K562 (cell line): ENCODE results near the gene AS3MT.

Experiments used
- BRCA1 ChIP-seq, 2 experiments: fragments of 450-650 bp in 1 of 2; sonication (generic) in 1 of 2; formaldehyde crosslinking in 1 of 2; IDR thresholded peaks; 2 replicates each; pipeline versions ENCODE4 v1.5.0 to v1.6.1; 2017 to 2020; ENCODE audit warnings: mild to moderate bottlenecking in 1 of 2, missing genetic modification reagents in 1 of 2
- CHD2 ChIP-seq: IDR thresholded peaks from 2 replicates; pipeline ENCODE4 v1.6.1; 2011; ENCODE audit warnings: low read depth, low read length
- EP300 ChIP-seq: IDR thresholded peaks from 2 replicates; pipeline ENCODE4 v1.6.1; 2012; ENCODE audit warnings: low read length, improper control_type of control experiment
- EP400 ChIP-seq: fragments of 450-650 bp; IDR thresholded peaks from 2 replicates; pipeline ENCODE4 v1.6.1; 2017; ENCODE audit warnings: antibody characterized with exemption, mild to moderate bottlenecking, moderate library complexity
- TAF7 ChIP-seq: fragments of 450-650 bp; IDR thresholded peaks from 2 replicates; pipeline ENCODE4 v1.6.1; 2016; ENCODE audit warnings: missing genetic modification characterization, missing compliant biosample characterization
- TEAD4 ChIP-seq, 2 experiments: sonication (generic) in 1 of 2; formaldehyde crosslinking in 1 of 2; IDR thresholded peaks; 2 replicates each; pipeline versions ENCODE4 v1.6.1 to v1.8.0; 2012 to 2022; ENCODE audit warnings: borderline replicate concordance in 1 of 2, inconsistent platforms in 1 of 2, low read length in 1 of 2, mild to moderate bottlenecking in 1 of 2, missing genetic modification reagents in 1 of 2
- ZNF121 ChIP-seq: sonication (generic); formaldehyde crosslinking; conservative IDR thresholded peaks from 2 replicates; pipeline ENCODE4 v1.8.0; 2022; ENCODE audit warnings: missing genetic modification reagents
- ZNF699 ChIP-seq: fragments of 250-450 bp; sonication (Bioruptor Pico); IDR thresholded peaks from 2 replicates; pipeline ENCODE4 v1.8.0; 2021; ENCODE audit warnings: mild to moderate bottlenecking, moderate library complexity; ENCODE audit not compliant: insufficient replicate concordance
- TF ChIP-seq, protein P1 (sequence below), 3 experiments: IDR thresholded peaks in 2 of 3; conservative IDR thresholded peaks in 1 of 3; 2 replicates each; pipeline ENCODE4 v1.5.1; 2011 to 2012; ENCODE audit warnings: low read length in 3 of 3, mild to moderate bottlenecking in 3 of 3, control low read depth in 2 of 3, improper control_type of control experiment in 1 of 3, inconsistent platforms in 1 of 3, low read depth in 1 of 3, mixed read lengths in 1 of 3, moderate library complexity in 1 of 3; ENCODE audit not compliant: insufficient read depth in 2 of 3
- TF ChIP-seq, protein P2 (sequence below): sonication (generic); formaldehyde crosslinking; IDR thresholded peaks from 2 replicates; pipeline ENCODE4 v1.8.1; 2023; ENCODE audit warnings: mild to moderate bottlenecking, missing genetic modification reagents
- TF ChIP-seq, protein P3 (sequence below), 2 experiments: fragments of 450-650 bp; conservative IDR thresholded peaks; 2 replicates each; pipeline ENCODE4 v1.6.1; 2017; ENCODE audit warnings: mild to moderate bottlenecking in 2 of 2, moderate library complexity in 2 of 2

DNA sequence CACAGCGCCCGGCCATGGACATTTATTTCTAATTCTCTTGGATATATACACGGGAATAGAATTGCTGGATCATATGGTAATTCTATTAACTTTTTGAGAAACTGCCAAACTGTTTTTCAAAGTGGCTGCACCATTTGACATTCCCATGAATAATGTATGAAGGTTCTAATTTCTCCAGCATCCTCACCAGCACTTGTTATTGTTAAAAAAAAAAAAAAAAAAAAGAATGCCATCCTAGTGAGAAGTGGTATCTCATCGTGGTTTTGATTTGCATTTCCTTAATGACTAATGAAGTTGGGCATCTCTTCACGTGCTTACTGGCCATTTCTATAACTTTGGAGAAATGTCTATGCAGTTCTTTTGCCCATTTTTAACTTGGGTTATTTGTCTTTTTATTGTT is 62.4 kb downstream of the AS3MT start:
- TF ChIP-seq ZNF699 (CRISPR knock-in tag), result no peak
- no peak for TF ChIP-seq EP300
- TF ChIP-seq, protein P1, sequence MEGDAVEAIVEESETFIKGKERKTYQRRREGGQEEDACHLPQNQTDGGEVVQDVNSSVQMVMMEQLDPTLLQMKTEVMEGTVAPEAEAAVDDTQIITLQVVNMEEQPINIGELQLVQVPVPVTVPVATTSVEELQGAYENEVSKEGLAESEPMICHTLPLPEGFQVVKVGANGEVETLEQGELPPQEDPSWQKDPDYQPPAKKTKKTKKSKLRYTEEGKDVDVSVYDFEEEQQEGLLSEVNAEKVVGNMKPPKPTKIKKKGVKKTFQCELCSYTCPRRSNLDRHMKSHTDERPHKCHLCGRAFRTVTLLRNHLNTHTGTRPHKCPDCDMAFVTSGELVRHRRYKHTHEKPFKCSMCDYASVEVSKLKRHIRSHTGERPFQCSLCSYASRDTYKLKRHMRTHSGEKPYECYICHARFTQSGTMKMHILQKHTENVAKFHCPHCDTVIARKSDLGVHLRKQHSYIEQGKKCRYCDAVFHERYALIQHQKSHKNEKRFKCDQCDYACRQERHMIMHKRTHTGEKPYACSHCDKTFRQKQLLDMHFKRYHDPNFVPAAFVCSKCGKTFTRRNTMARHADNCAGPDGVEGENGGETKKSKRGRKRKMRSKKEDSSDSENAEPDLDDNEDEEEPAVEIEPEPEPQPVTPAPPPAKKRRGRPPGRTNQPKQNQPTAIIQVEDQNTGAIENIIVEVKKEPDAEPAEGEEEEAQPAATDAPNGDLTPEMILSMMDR (IDR thresholded peaks at IDR 0.05 in 2 of 3, conservative IDR thresholded peaks at IDR 0.05 in 1 of 3; ENCODE audit: insufficient read depth in 2 of 3, low read depth in 1 of 3, low read length in 3 of 3), result no peak
- no peak for TF ChIP-seq EP400
- TF ChIP-seq, protein P2, sequence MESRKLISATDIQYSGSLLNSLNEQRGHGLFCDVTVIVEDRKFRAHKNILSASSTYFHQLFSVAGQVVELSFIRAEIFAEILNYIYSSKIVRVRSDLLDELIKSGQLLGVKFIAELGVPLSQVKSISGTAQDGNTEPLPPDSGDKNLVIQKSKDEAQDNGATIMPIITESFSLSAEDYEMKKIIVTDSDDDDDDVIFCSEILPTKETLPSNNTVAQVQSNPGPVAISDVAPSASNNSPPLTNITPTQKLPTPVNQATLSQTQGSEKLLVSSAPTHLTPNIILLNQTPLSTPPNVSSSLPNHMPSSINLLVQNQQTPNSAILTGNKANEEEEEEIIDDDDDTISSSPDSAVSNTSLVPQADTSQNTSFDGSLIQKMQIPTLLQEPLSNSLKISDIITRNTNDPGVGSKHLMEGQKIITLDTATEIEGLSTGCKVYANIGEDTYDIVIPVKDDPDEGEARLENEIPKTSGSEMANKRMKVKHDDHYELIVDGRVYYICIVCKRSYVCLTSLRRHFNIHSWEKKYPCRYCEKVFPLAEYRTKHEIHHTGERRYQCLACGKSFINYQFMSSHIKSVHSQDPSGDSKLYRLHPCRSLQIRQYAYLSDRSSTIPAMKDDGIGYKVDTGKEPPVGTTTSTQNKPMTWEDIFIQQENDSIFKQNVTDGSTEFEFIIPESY (CRISPR knock-in tag), result no peak
- no peak for TF ChIP-seq ZNF121 (CRISPR knock-in tag)
- TF ChIP-seq, protein P3, sequence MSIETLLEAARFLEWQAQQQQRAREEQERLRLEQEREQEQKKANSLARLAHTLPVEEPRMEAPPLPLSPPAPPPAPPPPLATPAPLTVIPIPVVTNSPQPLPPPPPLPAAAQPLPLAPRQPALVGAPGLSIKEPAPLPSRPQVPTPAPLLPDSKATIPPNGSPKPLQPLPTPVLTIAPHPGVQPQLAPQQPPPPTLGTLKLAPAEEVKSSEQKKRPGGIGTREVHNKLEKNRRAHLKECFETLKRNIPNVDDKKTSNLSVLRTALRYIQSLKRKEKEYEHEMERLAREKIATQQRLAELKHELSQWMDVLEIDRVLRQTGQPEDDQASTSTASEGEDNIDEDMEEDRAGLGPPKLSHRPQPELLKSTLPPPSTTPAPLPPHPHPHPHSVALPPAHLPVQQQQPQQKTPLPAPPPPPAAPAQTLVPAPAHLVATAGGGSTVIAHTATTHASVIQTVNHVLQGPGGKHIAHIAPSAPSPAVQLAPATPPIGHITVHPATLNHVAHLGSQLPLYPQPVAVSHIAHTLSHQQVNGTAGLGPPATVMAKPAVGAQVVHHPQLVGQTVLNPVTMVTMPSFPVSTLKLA (conservative IDR thresholded peaks at IDR 0.05), result no peak
- TF ChIP-seq TEAD4 (IDR thresholded peaks at IDR 0.05; ENCODE audit: low read length), result no peak
- TF ChIP-seq TEAD4 (CRISPR knock-in tag; IDR thresholded peaks at IDR 0.05; ENCODE audit: borderline replicate concordance), result no peak
- TF ChIP-seq BRCA1 (IDR thresholded peaks at IDR 0.05), result no peak
- TF ChIP-seq BRCA1 (CRISPR knock-in tag; IDR thresholded peaks at IDR 0.05), result no peak
- no peak for TF ChIP-seq CHD2
- TF ChIP-seq TAF7 (tag), result no peak
